ENCODE data around the gene TAS1R2.
"Not testable (repeated sequence)": the region's sequence is repeated elsewhere in the genome, so short reads cannot be mapped to it uniquely, and the experiment has no call there.

- TF ChIP-seq, protein P1, sequence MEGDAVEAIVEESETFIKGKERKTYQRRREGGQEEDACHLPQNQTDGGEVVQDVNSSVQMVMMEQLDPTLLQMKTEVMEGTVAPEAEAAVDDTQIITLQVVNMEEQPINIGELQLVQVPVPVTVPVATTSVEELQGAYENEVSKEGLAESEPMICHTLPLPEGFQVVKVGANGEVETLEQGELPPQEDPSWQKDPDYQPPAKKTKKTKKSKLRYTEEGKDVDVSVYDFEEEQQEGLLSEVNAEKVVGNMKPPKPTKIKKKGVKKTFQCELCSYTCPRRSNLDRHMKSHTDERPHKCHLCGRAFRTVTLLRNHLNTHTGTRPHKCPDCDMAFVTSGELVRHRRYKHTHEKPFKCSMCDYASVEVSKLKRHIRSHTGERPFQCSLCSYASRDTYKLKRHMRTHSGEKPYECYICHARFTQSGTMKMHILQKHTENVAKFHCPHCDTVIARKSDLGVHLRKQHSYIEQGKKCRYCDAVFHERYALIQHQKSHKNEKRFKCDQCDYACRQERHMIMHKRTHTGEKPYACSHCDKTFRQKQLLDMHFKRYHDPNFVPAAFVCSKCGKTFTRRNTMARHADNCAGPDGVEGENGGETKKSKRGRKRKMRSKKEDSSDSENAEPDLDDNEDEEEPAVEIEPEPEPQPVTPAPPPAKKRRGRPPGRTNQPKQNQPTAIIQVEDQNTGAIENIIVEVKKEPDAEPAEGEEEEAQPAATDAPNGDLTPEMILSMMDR (IDR thresholded peaks at IDR 0.05): not testable (repeated sequence)
- TF ChIP-seq POLR2A (IDR thresholded peaks at IDR 0.05): not testable (repeated sequence)
Observed at GRCh38 chr1:18832319-18832718, 27.1 kb downstream of the TAS1R2 start.
